Suprapubic skin (tissue), 4 donors: ENCODE results near the gene SUFU.
A peak's percentile ranks its signal among the peaks of the same experiment; 100 is the strongest.

ENCODE experiments used
- CTCF ChIP-seq, 2 donors: fragments of 200-600 bp in 1 of 2; fragments of 450-650 bp in 1 of 2; sonication (generic) in 1 of 2; IDR thresholded peaks; one replicate each; pipeline ENCODE4 v1.5.1; 2016 to 2019; ENCODE audit warnings: antibody characterized with exemption in 2 of 2, mild to moderate bottlenecking in 1 of 2, moderate library complexity in 1 of 2
- EP300 ChIP-seq: sonication (generic); formaldehyde crosslinking; IDR thresholded peaks from one replicate; pipeline ENCODE4 v1.6.1; 2017; ENCODE audit warnings: antibody characterized with exemption
- POLR2AphosphoS5 ChIP-seq, 3 donors: sonication (generic); formaldehyde crosslinking; IDR thresholded peaks; one replicate each; pipeline ENCODE4 v1.6.1; 2017; ENCODE audit warnings: antibody characterized with exemption in 3 of 3

GRCh38 chr10:102602272-102603045, 98.7 kb downstream of the SUFU start:
- TF ChIP-seq EP300 (no peak), CTCF (IDR thresholded peaks at IDR 0.05) (no peak), POLR2AphosphoS5 (IDR thresholded peaks at IDR 0.05) (peak in 2 of 3 donors; percentile 51 to 55)
